ENCODE measurements around the gene TNS4.

TNS4 gene

GRCh38 chr17:40515011-40515410 is 13.6 kb upstream of the TNS4 start:
- no peaks in the 10 kb centered on the region for H3K27me3 ChIP-seq (ENCODE audit: control insufficient read depth, insufficient read depth, low read length)
- H3K27ac ChIP-seq (ENCODE audit: low read depth, low read length), result no peak overlapping the region
- peaks cover 12% of the 10 kb centered on the region; the same call in 1 of the 2 replicates for H3K4me1 ChIP-seq (ENCODE audit: control insufficient read depth, insufficient read depth, low read length)
- H3K9me3 ChIP-seq (ENCODE audit: control insufficient read depth, insufficient read depth, low read length), result no peaks in the 10 kb centered on the region
- no peaks in the 10 kb centered on the region for H3K36me3 ChIP-seq (ENCODE audit: control insufficient read depth, insufficient read depth, low read length)
- no peak overlapping the region for H3K4me3 ChIP-seq (ENCODE audit: low read depth, low read length)
- no peak overlapping the region for H3K9ac ChIP-seq (ENCODE audit: low read depth, low read length)

GRCh38 chr17:40514013-40514875 is 12.8 kb upstream of the TNS4 start:
- H3K27ac ChIP-seq (ENCODE audit: low read depth, low read length), result no peak overlapping the region
- no peaks in the 10 kb centered on the region for H3K36me3 ChIP-seq (ENCODE audit: control insufficient read depth, insufficient read depth, low read length)
- H3K27me3 ChIP-seq (ENCODE audit: control insufficient read depth, insufficient read depth, low read length), result no peaks in the 10 kb centered on the region
- H3K4me3 ChIP-seq (ENCODE audit: low read depth, low read length), result no peak overlapping the region
- H3K9ac ChIP-seq (ENCODE audit: low read depth, low read length), result no peak overlapping the region
- H3K9me3 ChIP-seq (ENCODE audit: control insufficient read depth, insufficient read depth, low read length), result no peaks in the 10 kb centered on the region
- peaks cover 14% of the 10 kb centered on the region; the same call in 1 of the 2 replicates for H3K4me1 ChIP-seq (ENCODE audit: control insufficient read depth, insufficient read depth, low read length)

- Histone ChIP-seq H3K9ac (ENCODE audit: low read depth, low read length) (no peak overlapping the region), H3K27me3 (ENCODE audit: control insufficient read depth, insufficient read depth, low read length) (no peaks in the 10 kb centered on the region), H3K4me3 (ENCODE audit: low read depth, low read length) (no peak overlapping the region), H3K36me3 (ENCODE audit: control insufficient read depth, insufficient read depth, low read length) (no peaks in the 10 kb centered on the region), H3K27ac (ENCODE audit: low read depth, low read length) (no peak overlapping the region), H3K4me1 (ENCODE audit: control insufficient read depth, insufficient read depth, low read length) (peaks cover 7% of the 10 kb centered on the region; the same call in 1 of the 2 replicates), H3K9me3 (ENCODE audit: control insufficient read depth, insufficient read depth, low read length) (no peaks in the 10 kb centered on the region)
These were observed 10.3 kb upstream of the TNS4 start for GRCh38 chr17:40511667-40512220.

GRCh38 chr17:40511136-40511535 is 9.7 kb upstream of the TNS4 start:
- no peak overlapping the region for H3K27ac ChIP-seq (ENCODE audit: low read depth, low read length)
- H3K9me3 ChIP-seq (ENCODE audit: control insufficient read depth, insufficient read depth, low read length), result no peaks in the 10 kb centered on the region
- peaks cover 7% of the 10 kb centered on the region; the same call in 1 of the 2 replicates for H3K4me1 ChIP-seq (ENCODE audit: control insufficient read depth, insufficient read depth, low read length)
- no peaks in the 10 kb centered on the region for H3K36me3 ChIP-seq (ENCODE audit: control insufficient read depth, insufficient read depth, low read length)
- no peak overlapping the region for H3K4me3 ChIP-seq (ENCODE audit: low read depth, low read length)
- no peak overlapping the region for H3K9ac ChIP-seq (ENCODE audit: low read depth, low read length)
- H3K27me3 ChIP-seq (ENCODE audit: control insufficient read depth, insufficient read depth, low read length), result no peaks in the 10 kb centered on the region

- Histone ChIP-seq H3K9me3 (ENCODE audit: control insufficient read depth, insufficient read depth, low read length) (no peaks in the 10 kb centered on the region), H3K36me3 (ENCODE audit: control insufficient read depth, insufficient read depth, low read length) (no peaks in the 10 kb centered on the region), H3K9ac (ENCODE audit: low read depth, low read length) (no peak overlapping the region), H3K27me3 (ENCODE audit: control insufficient read depth, insufficient read depth, low read length) (no peaks in the 10 kb centered on the region), H3K4me1 (ENCODE audit: control insufficient read depth, insufficient read depth, low read length) (peaks cover 7% of the 10 kb centered on the region; the same call in 1 of the 2 replicates), H3K27ac (ENCODE audit: low read depth, low read length) (peak overlapping the region; percentile 26), H3K4me3 (ENCODE audit: low read depth, low read length) (no peak overlapping the region)
These were observed 8.9 kb upstream of the TNS4 start for GRCh38 chr17:40510328-40510648.

- no peaks in the 10 kb centered on the region for H3K36me3 ChIP-seq (ENCODE audit: control insufficient read depth, insufficient read depth, low read length)
- H3K27ac ChIP-seq (ENCODE audit: low read depth, low read length), result peak overlapping the region; percentile 26
- H3K9me3 ChIP-seq (ENCODE audit: control insufficient read depth, insufficient read depth, low read length), result no peaks in the 10 kb centered on the region
- H3K4me3 ChIP-seq (ENCODE audit: low read depth, low read length), result no peak overlapping the region
- H3K27me3 ChIP-seq (ENCODE audit: control insufficient read depth, insufficient read depth, low read length), result no peaks in the 10 kb centered on the region
- no peak overlapping the region for H3K9ac ChIP-seq (ENCODE audit: low read depth, low read length)
- H3K4me1 ChIP-seq (ENCODE audit: control insufficient read depth, insufficient read depth, low read length), result peaks cover 7% of the 10 kb centered on the region; the same call in 1 of the 2 replicates
These were observed 8.4 kb upstream of the TNS4 start for GRCh38 chr17:40509626-40510327.

- no peak overlapping the region for H3K9ac ChIP-seq (ENCODE audit: low read depth, low read length)
- H3K27ac ChIP-seq (ENCODE audit: low read depth, low read length), result no peak overlapping the region
- no peaks in the 10 kb centered on the region for H3K9me3 ChIP-seq (ENCODE audit: control insufficient read depth, insufficient read depth, low read length)
- no peaks in the 10 kb centered on the region for H3K36me3 ChIP-seq (ENCODE audit: control insufficient read depth, insufficient read depth, low read length)
- H3K4me1 ChIP-seq (ENCODE audit: control insufficient read depth, insufficient read depth, low read length), result peaks cover 7% of the 10 kb centered on the region; the same call in 1 of the 2 replicates
- H3K4me3 ChIP-seq (ENCODE audit: low read depth, low read length), result no peak overlapping the region
- H3K27me3 ChIP-seq (ENCODE audit: control insufficient read depth, insufficient read depth, low read length), result no peaks in the 10 kb centered on the region
These were observed 5.4 kb upstream of the TNS4 start for GRCh38 chr17:40506786-40507185.

GRCh38 chr17:40503154-40503553 is 1.7 kb upstream of the TNS4 start:
- Histone ChIP-seq H3K36me3 (ENCODE audit: control insufficient read depth, insufficient read depth, low read length) (no peaks in the 10 kb centered on the region), H3K9ac (ENCODE audit: low read depth, low read length) (no peak overlapping the region), H3K9me3 (ENCODE audit: control insufficient read depth, insufficient read depth, low read length) (no peaks in the 10 kb centered on the region), H3K27me3 (ENCODE audit: control insufficient read depth, insufficient read depth, low read length) (no peaks in the 10 kb centered on the region), H3K27ac (ENCODE audit: low read depth, low read length) (no peak overlapping the region), H3K4me1 (ENCODE audit: control insufficient read depth, insufficient read depth, low read length) (peaks cover 10% of the 10 kb centered on the region), H3K4me3 (ENCODE audit: low read depth, low read length) (no peak overlapping the region)

- Histone ChIP-seq H3K4me3 (ENCODE audit: low read depth, low read length) (no peak overlapping the region), H3K27ac (ENCODE audit: low read depth, low read length) (no peak overlapping the region), H3K4me1 (ENCODE audit: control insufficient read depth, insufficient read depth, low read length) (peaks cover 15% of the 10 kb centered on the region), H3K27me3 (ENCODE audit: control insufficient read depth, insufficient read depth, low read length) (no peaks in the 10 kb centered on the region), H3K36me3 (ENCODE audit: control insufficient read depth, insufficient read depth, low read length) (no peaks in the 10 kb centered on the region), H3K9me3 (ENCODE audit: control insufficient read depth, insufficient read depth, low read length) (no peaks in the 10 kb centered on the region), H3K9ac (ENCODE audit: low read depth, low read length) (no peak overlapping the region)
These were observed 1.3 kb upstream of the TNS4 start for GRCh38 chr17:40502716-40503115.

GRCh38 chr17:40500709-40501108 is 714 bp downstream of the TNS4 start:
- no peak overlapping the region for H3K4me3 ChIP-seq (ENCODE audit: low read depth, low read length)
- H3K9me3 ChIP-seq (ENCODE audit: control insufficient read depth, insufficient read depth, low read length), result no peaks in the 10 kb centered on the region
- H3K36me3 ChIP-seq (ENCODE audit: control insufficient read depth, insufficient read depth, low read length), result no peaks in the 10 kb centered on the region
- no peak overlapping the region for H3K9ac ChIP-seq (ENCODE audit: low read depth, low read length)
- H3K27ac ChIP-seq (ENCODE audit: low read depth, low read length), result no peak overlapping the region
- H3K27me3 ChIP-seq (ENCODE audit: control insufficient read depth, insufficient read depth, low read length), result no peaks in the 10 kb centered on the region
- H3K4me1 ChIP-seq (ENCODE audit: control insufficient read depth, insufficient read depth, low read length), result peaks cover 15% of the 10 kb centered on the region

GRCh38 chr17:40500190-40500589 is 1.2 kb downstream of the TNS4 start:
- Histone ChIP-seq H3K36me3 (ENCODE audit: control insufficient read depth, insufficient read depth, low read length) (no peaks in the 10 kb centered on the region), H3K4me1 (ENCODE audit: control insufficient read depth, insufficient read depth, low read length) (peaks cover 15% of the 10 kb centered on the region), H3K27ac (ENCODE audit: low read depth, low read length) (no peak overlapping the region), H3K4me3 (ENCODE audit: low read depth, low read length) (no peak overlapping the region), H3K9me3 (ENCODE audit: control insufficient read depth, insufficient read depth, low read length) (no peaks in the 10 kb centered on the region), H3K27me3 (ENCODE audit: control insufficient read depth, insufficient read depth, low read length) (no peaks in the 10 kb centered on the region), H3K9ac (ENCODE audit: low read depth, low read length) (no peak overlapping the region)

All from HUES48 (cell line).